GM19452 (cell line): ENCODE data around the gene DVL2.

Experiments used
- ATAC-seq: cut with Tn5 transposase; IDR thresholded peaks from one replicate; pipeline ENCODE4 v1.9.1; 2021; ENCODE audit not compliant: unreplicated experiment

The DVL2 gene

DNA sequence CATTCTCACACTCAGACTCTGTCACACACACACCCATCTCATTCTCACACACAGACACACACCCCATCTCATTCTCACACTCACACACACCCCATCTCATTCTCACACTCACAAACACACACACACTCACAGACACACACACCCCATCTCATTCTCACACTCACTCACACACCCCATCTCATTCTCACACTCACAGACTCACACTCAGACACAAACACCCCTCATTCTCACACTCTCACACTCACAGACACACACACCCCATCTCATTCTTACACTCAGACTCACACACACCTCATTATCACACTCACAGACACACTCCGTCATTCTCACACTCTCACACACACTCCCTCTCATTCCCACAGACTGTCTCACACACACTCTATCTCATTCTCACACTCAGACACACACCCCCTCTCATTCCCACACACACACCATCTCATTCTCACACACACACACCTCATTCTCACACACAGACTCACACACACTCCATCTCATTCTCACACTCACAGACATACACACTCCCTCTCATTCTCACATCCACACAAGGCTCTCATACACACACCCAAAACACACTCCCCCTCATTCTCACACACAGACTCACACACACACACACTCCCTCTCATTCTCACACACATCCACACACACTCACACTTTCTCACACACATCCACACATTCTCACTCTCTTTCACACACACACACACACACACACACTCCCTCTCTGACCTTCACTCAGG, 58.0 kb downstream of the DVL2 start:
- no peak for ATAC-seq
